C4-2B (cell line): ENCODE results near the gene IFTAP.

Source experiments
- H3K27ac ChIP-seq: fragments of 450-650 bp; 2 replicates; pipeline ENCODE4 v1.5.1; 2017
- CTCF ChIP-seq: fragments of 450-650 bp; conservative IDR thresholded peaks from 2 replicates; pipeline ENCODE4 v1.5.1; 2017; ENCODE audit warnings: mild to moderate bottlenecking
- ZFX ChIP-seq: fragments of 450-650 bp; IDR thresholded peaks from 2 replicates; pipeline ENCODE4 v1.6.1; 2017

The IFTAP gene

GRCh38 chr11:36700246-36700645 is 105.9 kb downstream of the IFTAP start:
- H3K27ac ChIP-seq = no peak overlapping the region
- TF ChIP-seq ZFX = no peak
- no peak for TF ChIP-seq CTCF

GRCh38 chr11:36702330-36703054 is 108.2 kb downstream of the IFTAP start:
- H3K27ac ChIP-seq = no peak overlapping the region

GRCh38 chr11:36703055-36703404 is 108.7 kb downstream of the IFTAP start:
- H3K27ac ChIP-seq = no peak overlapping the region
- TF ChIP-seq ZFX = no peak
- TF ChIP-seq CTCF = no peak

More at GRCh38 chr11:36702330-36703054, 108.2 kb downstream of the IFTAP start:
- peak; percentile 91 for TF ChIP-seq CTCF
- no peak for TF ChIP-seq ZFX
